ENCODE measurements around the gene N4BP3. TPM values are rescaled to one million over a fixed set of nuclear protein-coding genes. Genes with fewer than 3 reads are reported as not detected.
A peak's percentile ranks its signal among the peaks of the same experiment; 100 is the strongest.

Gene N4BP3
- total and polyA plus RNA-seq, 9 donors: 16.7 to 29.1 (median 22.7) TPM

- Histone ChIP-seq H3K36me3 (ENCODE audit: control insufficient read depth, insufficient read depth, low read length) (no peaks in the 10 kb centered on the region), H3K4me3 (ENCODE audit: low read length) (no peak overlapping the region), H3K4me1 (ENCODE audit: control insufficient read depth, insufficient read depth, low read length) (peaks cover 59% of the 10 kb centered on the region), H3K27me3 (ENCODE audit: control insufficient read depth, insufficient read depth, low read length) (peaks cover 33% of the 10 kb centered on the region), H3K9me3 (replicated peaks; ENCODE audit: control insufficient read depth, low read depth, low read length) (peaks cover 3% of the 10 kb centered on the region), H3K27ac (ENCODE audit: low read length) (no peak overlapping the region)
- no peak for DNase-seq
- 33% methylated on average over 1 of the region's 3 CpGs for WGBS (ENCODE audit: insufficient coverage)
Observed at GRCh38 chr5:178111925-178112324, 1.4 kb upstream of the N4BP3 start.

DNA sequence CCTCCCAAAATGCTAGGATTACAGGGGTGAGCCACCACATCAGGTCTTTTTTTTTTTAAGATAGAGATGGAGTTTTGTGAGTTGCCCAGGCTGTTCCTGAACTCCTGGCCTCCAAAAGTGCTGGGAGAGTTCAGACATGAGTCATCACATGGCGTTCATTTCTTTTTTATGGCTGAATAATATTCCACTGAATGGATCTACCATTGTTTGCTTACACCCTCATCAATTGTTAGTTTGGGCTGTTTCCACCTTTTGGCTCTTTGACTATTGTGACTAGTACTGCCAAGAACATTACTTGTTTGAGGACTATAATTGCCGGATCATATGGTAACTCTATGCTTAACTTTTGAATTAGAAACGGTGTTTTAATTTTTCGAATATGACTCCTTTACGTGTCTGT is 787 bp upstream of the N4BP3 start:
- H3K27ac ChIP-seq (ENCODE audit: low read length): no peak overlapping the region
- peaks cover 61% of the 10 kb centered on the region for H3K4me1 ChIP-seq (ENCODE audit: control insufficient read depth, insufficient read depth, low read length)
- peaks cover 3% of the 10 kb centered on the region for H3K9me3 ChIP-seq (replicated peaks; ENCODE audit: control insufficient read depth, low read depth, low read length)
- H3K36me3 ChIP-seq (ENCODE audit: control insufficient read depth, insufficient read depth, low read length): no peaks in the 10 kb centered on the region
- H3K4me3 ChIP-seq (ENCODE audit: low read length): no peak overlapping the region
- H3K27me3 ChIP-seq (ENCODE audit: control insufficient read depth, insufficient read depth, low read length): peaks cover 35% of the 10 kb centered on the region
- WGBS (ENCODE audit: insufficient coverage): 90% methylated on average over 2 of the region's 5 CpGs
- DNase-seq: no peak

DNA sequence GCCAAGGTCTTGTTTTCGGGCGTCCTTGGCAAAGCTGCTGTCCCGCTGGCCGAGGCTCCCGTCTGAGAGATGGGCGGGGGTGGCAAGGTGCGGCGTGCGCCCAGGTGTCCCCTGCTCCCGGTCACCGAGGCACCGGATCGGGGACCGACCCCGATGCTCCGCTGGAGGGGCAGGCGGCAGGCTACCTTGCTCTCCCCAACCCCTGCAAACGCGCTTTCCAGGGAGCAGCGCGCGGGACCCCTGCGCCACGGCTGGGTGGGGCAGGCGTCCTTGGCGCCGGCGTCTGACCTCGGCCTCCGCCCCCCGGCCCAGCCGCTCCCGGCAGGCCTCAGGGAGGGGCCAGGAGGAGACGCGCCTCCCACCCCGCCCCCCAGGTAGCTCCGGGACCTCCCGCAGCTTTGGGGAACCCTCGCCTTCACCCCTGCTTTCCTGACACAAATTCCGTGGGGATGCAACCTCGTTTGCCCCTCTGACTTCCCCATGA is 551 bp downstream of the N4BP3 start:
- H3K9me3 ChIP-seq (replicated peaks; ENCODE audit: control insufficient read depth, low read depth, low read length): peaks cover 3% of the 10 kb centered on the region
- H3K4me1 ChIP-seq (ENCODE audit: control insufficient read depth, insufficient read depth, low read length): peaks cover 60% of the 10 kb centered on the region
- no peaks in the 10 kb centered on the region for H3K36me3 ChIP-seq (ENCODE audit: control insufficient read depth, insufficient read depth, low read length)
- DNase-seq: no peak
- 2% methylated on average over 35 of the region's 41 CpGs for WGBS (ENCODE audit: insufficient coverage)
- H3K27me3 ChIP-seq (ENCODE audit: control insufficient read depth, insufficient read depth, low read length): peaks cover 35% of the 10 kb centered on the region
- peak overlapping the region; percentile 93 for H3K27ac ChIP-seq (ENCODE audit: low read length)
- peak overlapping the region; percentile 63 for H3K4me3 ChIP-seq (ENCODE audit: low read length)

DNA sequence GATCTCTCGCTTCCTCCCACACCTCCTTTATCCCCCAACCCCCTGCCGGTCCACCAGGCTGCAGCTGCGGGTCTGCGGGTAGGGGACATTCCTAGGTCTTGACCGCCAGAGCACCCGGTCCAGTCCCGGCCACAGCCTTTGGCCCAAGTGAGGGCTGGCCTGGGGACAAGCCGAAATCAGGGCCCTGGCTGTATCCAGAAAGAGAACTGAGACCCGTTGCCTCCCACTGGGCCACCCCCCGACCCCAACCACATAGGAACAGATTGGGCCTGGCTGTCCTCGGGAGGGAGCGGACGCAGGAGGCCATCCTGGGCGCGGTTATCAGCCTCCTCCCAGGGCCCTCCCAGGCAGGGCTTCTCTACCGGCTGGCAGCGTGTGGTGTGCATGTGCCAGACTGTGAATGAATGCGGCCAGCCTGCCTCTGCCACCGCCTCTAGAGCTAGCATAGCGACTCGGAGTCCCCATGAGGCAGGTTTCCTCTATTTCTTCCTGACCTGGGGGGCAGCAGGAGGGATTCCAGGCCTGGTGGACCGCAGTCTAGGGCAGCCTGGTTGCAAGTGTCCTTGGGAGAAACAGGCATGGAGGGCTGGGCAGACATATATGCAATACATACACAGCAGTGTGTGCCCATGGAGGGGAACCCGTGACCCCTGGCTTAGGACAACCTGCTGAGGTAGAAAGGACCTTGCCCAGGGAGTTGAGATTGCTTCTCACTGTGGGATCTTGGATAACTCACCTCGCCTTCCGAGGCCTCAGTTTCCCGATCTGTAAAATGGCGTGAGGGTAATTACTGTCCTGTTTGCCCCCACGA is 1.2 kb downstream of the N4BP3 start:
- Histone ChIP-seq H3K27ac (ENCODE audit: low read length) (peak overlapping the region; percentile 93), H3K36me3 (ENCODE audit: control insufficient read depth, insufficient read depth, low read length) (peaks cover 3% of the 10 kb centered on the region), H3K27me3 (ENCODE audit: control insufficient read depth, insufficient read depth, low read length) (peaks cover 35% of the 10 kb centered on the region), H3K4me1 (ENCODE audit: control insufficient read depth, insufficient read depth, low read length) (peaks cover 60% of the 10 kb centered on the region), H3K9me3 (replicated peaks; ENCODE audit: control insufficient read depth, low read depth, low read length) (peaks cover 3% of the 10 kb centered on the region), H3K4me3 (ENCODE audit: low read length) (peak overlapping the region; percentile 63)
- DNase-seq: no peak
- WGBS (ENCODE audit: insufficient coverage): 24% methylated on average over 26 of the region's 28 CpGs

GRCh38 chr5:178115136-178115813 is 1.9 kb downstream of the N4BP3 start:
- Histone ChIP-seq H3K27me3 (ENCODE audit: control insufficient read depth, insufficient read depth, low read length) (peaks cover 35% of the 10 kb centered on the region), H3K36me3 (ENCODE audit: control insufficient read depth, insufficient read depth, low read length) (peaks cover 3% of the 10 kb centered on the region), H3K9me3 (replicated peaks; ENCODE audit: control insufficient read depth, low read depth, low read length) (peaks cover 3% of the 10 kb centered on the region), H3K27ac (ENCODE audit: low read length) (peak overlapping the region; percentile 93), H3K4me1 (ENCODE audit: control insufficient read depth, insufficient read depth, low read length) (peaks cover 67% of the 10 kb centered on the region), H3K4me3 (ENCODE audit: low read length) (peak overlapping the region; percentile 63)
- WGBS (ENCODE audit: insufficient coverage): 48% methylated on average over 5 of the region's 12 CpGs
- peak; percentile 82 for DNase-seq

DNA sequence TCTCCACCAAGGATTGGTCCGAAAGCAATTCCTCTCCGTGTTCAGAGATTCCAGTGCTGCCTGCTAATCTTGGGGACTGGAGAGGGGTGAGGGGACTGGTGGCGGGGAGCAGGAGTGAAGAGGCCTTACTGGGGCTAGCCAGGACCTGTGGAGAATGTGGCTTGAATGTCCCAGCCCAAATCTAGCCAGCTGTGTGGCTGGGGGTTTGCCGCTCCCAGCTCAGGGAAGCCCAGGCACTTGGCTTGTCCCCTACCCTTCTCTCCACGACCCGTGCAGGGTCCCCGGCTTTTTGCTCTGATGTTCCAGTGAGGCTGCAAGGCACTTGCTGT is 2.4 kb downstream of the N4BP3 start:
- peaks cover 35% of the 10 kb centered on the region for H3K27me3 ChIP-seq (ENCODE audit: control insufficient read depth, insufficient read depth, low read length)
- 6% methylated on average over 6 of the region's 7 CpGs for WGBS (ENCODE audit: insufficient coverage)
- DNase-seq: no peak

DNA sequence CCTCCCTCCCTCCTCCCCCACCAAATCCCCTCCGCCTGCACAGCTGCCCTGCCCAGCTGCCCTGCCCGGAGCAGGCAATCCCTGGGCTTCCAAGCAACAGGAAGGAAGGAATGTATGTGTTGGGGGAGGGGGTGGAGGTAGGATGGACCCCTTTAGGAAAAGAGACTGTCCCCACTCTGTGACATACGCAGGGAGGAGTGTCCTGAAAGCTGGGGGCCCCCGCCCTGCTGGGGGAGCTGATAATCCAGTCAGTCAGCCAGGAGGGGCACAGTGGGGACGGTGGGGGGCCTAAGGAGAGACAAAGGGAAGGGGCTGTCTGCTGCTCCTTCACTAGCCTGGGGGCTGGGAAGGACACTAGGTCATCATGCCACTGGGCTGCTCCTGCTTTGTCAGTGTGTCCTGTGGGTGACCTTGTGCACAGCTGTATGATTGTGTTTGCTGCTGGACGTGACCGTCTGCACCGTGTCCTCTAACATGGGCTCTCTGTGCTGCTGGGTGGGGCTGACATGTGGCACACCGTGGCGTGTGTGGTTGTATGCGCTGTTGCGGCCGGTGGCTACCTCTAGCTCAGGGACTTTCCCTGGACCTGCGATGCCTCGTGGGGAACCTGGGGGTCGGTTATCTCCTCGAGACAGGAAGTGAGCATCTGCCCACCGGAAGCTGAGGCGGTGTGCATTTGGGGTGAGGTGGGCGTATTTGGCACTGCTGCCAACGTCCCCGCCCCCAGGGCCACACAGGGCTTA is 3.0 kb downstream of the N4BP3 start:
- Histone ChIP-seq H3K27me3 (ENCODE audit: control insufficient read depth, insufficient read depth, low read length) (peaks cover 35% of the 10 kb centered on the region), H3K4me1 (ENCODE audit: control insufficient read depth, insufficient read depth, low read length) (peaks cover 77% of the 10 kb centered on the region), H3K9me3 (replicated peaks; ENCODE audit: control insufficient read depth, low read depth, low read length) (peaks cover 3% of the 10 kb centered on the region), H3K27ac (ENCODE audit: low read length) (peak overlapping the region; percentile 93), H3K36me3 (ENCODE audit: control insufficient read depth, insufficient read depth, low read length) (peaks cover 8% of the 10 kb centered on the region), H3K4me3 (ENCODE audit: low read length) (peak overlapping the region; percentile 63)
- WGBS (ENCODE audit: insufficient coverage): 22% methylated on average over 13 of the region's 22 CpGs
- peak; percentile 71 for DNase-seq

More for the DNA sequence above, 2.4 kb downstream of the N4BP3 start:
- Histone ChIP-seq H3K27ac (ENCODE audit: low read length) (peak overlapping the region; percentile 93), H3K4me1 (ENCODE audit: control insufficient read depth, insufficient read depth, low read length) (peaks cover 72% of the 10 kb centered on the region), H3K4me3 (ENCODE audit: low read length) (peak overlapping the region; percentile 63), H3K36me3 (ENCODE audit: control insufficient read depth, insufficient read depth, low read length) (peaks cover 7% of the 10 kb centered on the region), H3K9me3 (replicated peaks; ENCODE audit: control insufficient read depth, low read depth, low read length) (peaks cover 3% of the 10 kb centered on the region)

GRCh38 chr5:178117923-178118701 is 4.8 kb downstream of the N4BP3 start:
- no peak overlapping the region for H3K4me3 ChIP-seq (ENCODE audit: low read length)
- peaks cover 22% of the 10 kb centered on the region for H3K36me3 ChIP-seq (ENCODE audit: control insufficient read depth, insufficient read depth, low read length)
- WGBS (ENCODE audit: insufficient coverage): 76% methylated on average over 8 of the region's 18 CpGs
- no peaks in the 10 kb centered on the region for H3K9me3 ChIP-seq (replicated peaks; ENCODE audit: control insufficient read depth, low read depth, low read length)
- DNase-seq: no peak
- peaks cover 93% of the 10 kb centered on the region for H3K4me1 ChIP-seq (ENCODE audit: control insufficient read depth, insufficient read depth, low read length)
- peak overlapping the region; percentile 77 for H3K27ac ChIP-seq (ENCODE audit: low read length)
- H3K27me3 ChIP-seq (ENCODE audit: control insufficient read depth, insufficient read depth, low read length): peaks cover 28% of the 10 kb centered on the region

DNA sequence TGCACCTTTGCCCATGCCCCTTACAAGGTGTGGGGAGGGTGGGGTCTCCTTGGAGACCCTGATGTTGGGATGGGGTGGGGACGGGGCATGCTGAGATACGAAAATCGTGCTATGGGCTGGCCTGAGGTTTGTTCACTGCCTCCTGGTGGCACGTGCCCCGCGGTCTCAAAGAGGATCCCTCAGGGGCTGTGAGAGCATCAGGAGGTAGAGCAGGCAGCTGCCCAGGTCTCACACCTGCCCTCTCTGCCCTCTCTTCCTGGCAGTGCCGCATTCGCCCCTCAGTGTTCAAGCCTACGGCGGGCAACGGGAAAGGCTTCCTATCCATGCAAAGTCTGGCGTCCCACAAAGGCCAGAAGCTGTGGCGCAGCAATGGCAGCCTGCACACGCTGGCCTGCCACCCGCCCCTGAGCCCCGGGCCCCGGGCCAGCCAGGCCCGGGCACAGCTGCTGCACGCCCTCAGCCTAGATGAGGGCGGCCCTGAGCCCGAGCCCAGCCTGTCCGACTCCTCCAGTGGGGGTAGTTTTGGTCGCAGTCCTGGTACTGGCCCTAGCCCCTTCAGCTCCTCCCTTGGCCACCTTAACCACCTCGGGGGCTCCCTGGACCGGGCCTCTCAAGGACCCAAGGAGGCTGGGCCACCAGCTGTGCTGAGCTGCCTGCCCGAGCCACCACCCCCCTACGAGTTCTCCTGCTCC is 6.7 kb downstream of the N4BP3 start:
- H3K27me3 ChIP-seq (ENCODE audit: control insufficient read depth, insufficient read depth, low read length): peaks cover 16% of the 10 kb centered on the region
- DNase-seq: peak; percentile 73
- H3K27ac ChIP-seq (ENCODE audit: low read length): peak overlapping the region; percentile 94
- peaks cover 99% of the 10 kb centered on the region for H3K4me1 ChIP-seq (ENCODE audit: control insufficient read depth, insufficient read depth, low read length)
- WGBS (ENCODE audit: insufficient coverage): 74% methylated on average over 14 of the region's 27 CpGs
- no peak overlapping the region for H3K4me3 ChIP-seq (ENCODE audit: low read length)
- H3K9me3 ChIP-seq (replicated peaks; ENCODE audit: control insufficient read depth, low read depth, low read length): no peaks in the 10 kb centered on the region
- peaks cover 25% of the 10 kb centered on the region for H3K36me3 ChIP-seq (ENCODE audit: control insufficient read depth, insufficient read depth, low read length)

All from muscle of leg (tissue), 11 donors.